Measurements from ENCODE around the gene FGFR1OP2.
"Not testable (repeated sequence)": the region's sequence is repeated elsewhere in the genome, so short reads cannot be mapped to it uniquely, and the experiment has no call there.

FGFR1OP2 gene

GRCh38 chr12:26937863-26938700, at the start of gene FGFR1OP2, which contains the start of gene INTS13:
TSS of gene FGFR1OP2 (plus strand) at chr12:26938470. CDS start at chr12:26954159, 15,689 bp downstream.
TSS of gene INTS13 (minus strand) at chr12:26937981. CDS start at chr12:26936803, 1,178 bp downstream.
- H3K4me3 ChIP-seq (ENCODE audit: low read depth, low read length): peak within 1 kb of the TSS; percentile 80
- no peak for TF ChIP-seq CTCF (conservative IDR thresholded peaks at IDR 0.05; ENCODE audit: low read depth, low read length)
- peak; percentile 99 for DNase-seq (ENCODE audit: low read depth)

GRCh38 chr12:26890784-26891183, 47.5 kb upstream of the FGFR1OP2 start:
- TF ChIP-seq CTCF (conservative IDR thresholded peaks at IDR 0.05; ENCODE audit: low read depth, low read length): no peak
- H3K4me3 ChIP-seq (ENCODE audit: low read depth, low read length): no peak overlapping the region
- no peak for DNase-seq (ENCODE audit: low read depth)

GRCh38 chr12:26891704-26892103, 46.6 kb upstream of the FGFR1OP2 start:
- no peak overlapping the region for H3K4me3 ChIP-seq (ENCODE audit: low read depth, low read length)
- DNase-seq (ENCODE audit: low read depth): no peak
- no peak for TF ChIP-seq CTCF (conservative IDR thresholded peaks at IDR 0.05; ENCODE audit: low read depth, low read length)

GRCh38 chr12:26895672-26896071, 42.6 kb upstream of the FGFR1OP2 start:
- TF ChIP-seq CTCF (conservative IDR thresholded peaks at IDR 0.05; ENCODE audit: low read depth, low read length): no peak
- no peak for DNase-seq (ENCODE audit: low read depth)
- H3K4me3 ChIP-seq (ENCODE audit: low read depth, low read length): no peak overlapping the region

GRCh38 chr12:26896913-26897312, 41.4 kb upstream of the FGFR1OP2 start:
- DNase-seq (ENCODE audit: low read depth): no peak
- no peak for TF ChIP-seq CTCF (conservative IDR thresholded peaks at IDR 0.05; ENCODE audit: low read depth, low read length)
- H3K4me3 ChIP-seq (ENCODE audit: low read depth, low read length): no peak overlapping the region

- not testable (repeated sequence) for H3K4me3 ChIP-seq (ENCODE audit: low read depth, low read length); DNase-seq (ENCODE audit: low read depth)
These were observed 34.9 kb upstream of the FGFR1OP2 start for GRCh38 chr12:26903396-26903795.

- DNase-seq (ENCODE audit: low read depth): no peak
- H3K4me3 ChIP-seq (ENCODE audit: low read depth, low read length): no peak overlapping the region
- TF ChIP-seq CTCF (conservative IDR thresholded peaks at IDR 0.05; ENCODE audit: low read depth, low read length): no peak
These were observed 32.2 kb upstream of the FGFR1OP2 start for GRCh38 chr12:26906024-26906423.

Measured in choroid plexus epithelial cell (primary cell).